ENCODE data around the gene LMF1.
A peak's percentile ranks its signal among the peaks of the same experiment; 100 is the strongest.

Gene LMF1

GRCh38 chr16:926715-927114 is 44.1 kb downstream of the LMF1 start:
- Histone ChIP-seq H3K27me3 (ENCODE audit: insufficient read depth, low read length) (no peaks in the 10 kb centered on the region), H3K9me3 (ENCODE audit: insufficient read depth, low read depth, low read length) (peaks cover 19% of the 10 kb centered on the region), H3K9ac (ENCODE audit: low read depth, low read length) (no peak overlapping the region), H3K27ac (ENCODE audit: low read depth, low read length) (no peak overlapping the region), H3K36me3 (ENCODE audit: insufficient read depth, low read length) (peaks cover 4% of the 10 kb centered on the region; the same call in 1 of the 2 replicates), H3K4me1 (ENCODE audit: insufficient read depth, low read length) (peaks cover 4% of the 10 kb centered on the region; the same call in 1 of the 2 replicates), H3K4me3 (ENCODE audit: low read length) (no peak overlapping the region)
- WGBS: 93% methylated on average over 8 of the region's 8 CpGs

DNA sequence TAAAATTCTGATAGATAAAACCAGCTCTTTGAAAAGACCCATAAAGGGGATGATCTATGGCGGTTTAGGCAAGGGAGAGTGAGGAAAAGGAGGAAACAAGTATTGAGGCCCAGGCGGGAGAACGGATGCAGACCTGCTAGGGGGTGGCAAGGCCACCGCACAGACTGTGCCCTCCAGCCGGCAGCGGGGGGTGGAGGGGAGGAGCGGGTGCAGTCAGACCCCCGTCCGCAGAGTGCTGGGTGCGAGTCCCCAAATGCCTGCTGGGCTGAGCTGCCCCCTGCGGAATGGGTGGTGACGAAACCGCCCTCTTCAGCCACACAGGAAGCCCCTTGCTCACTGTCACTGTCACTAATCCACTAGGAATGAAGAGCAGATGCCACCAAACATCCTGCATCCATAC is 46.0 kb downstream of the LMF1 start:
- peaks cover 3% of the 10 kb centered on the region; the same call in 1 of the 2 replicates for H3K4me1 ChIP-seq (ENCODE audit: insufficient read depth, low read length)
- peaks cover 4% of the 10 kb centered on the region; the same call in 1 of the 2 replicates for H3K36me3 ChIP-seq (ENCODE audit: insufficient read depth, low read length)
- H3K27me3 ChIP-seq (ENCODE audit: insufficient read depth, low read length): no peaks in the 10 kb centered on the region
- 93% methylated on average over 13 of the region's 13 CpGs for WGBS
- peaks cover 19% of the 10 kb centered on the region for H3K9me3 ChIP-seq (ENCODE audit: insufficient read depth, low read depth, low read length)
- no peak overlapping the region for H3K27ac ChIP-seq (ENCODE audit: low read depth, low read length)
- H3K4me3 ChIP-seq (ENCODE audit: low read length): no peak overlapping the region
- H3K9ac ChIP-seq (ENCODE audit: low read depth, low read length): no peak overlapping the region

DNA sequence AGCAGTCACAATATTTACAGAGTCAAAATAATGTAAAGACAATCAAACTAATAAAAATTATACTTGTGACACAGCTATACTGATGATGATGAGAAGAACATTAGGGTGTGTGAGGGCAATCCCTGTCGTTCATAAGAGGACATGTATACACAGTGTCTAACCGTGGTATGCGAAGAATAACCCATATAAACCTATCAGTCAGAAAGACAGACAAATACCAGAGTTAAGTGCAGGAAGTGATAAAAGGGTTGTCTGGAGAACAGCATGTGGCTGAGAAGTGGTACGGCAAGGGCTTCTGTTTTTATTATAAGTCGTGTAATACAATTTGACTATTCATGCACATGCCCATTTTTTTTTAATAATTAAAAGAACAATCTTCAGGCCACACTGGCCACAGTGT is 46.7 kb downstream of the LMF1 start:
- WGBS: 100% methylated on average over 2 of the region's 5 CpGs
- Histone ChIP-seq H3K27me3 (ENCODE audit: insufficient read depth, low read length) (no peaks in the 10 kb centered on the region), H3K9me3 (ENCODE audit: insufficient read depth, low read depth, low read length) (peaks cover 19% of the 10 kb centered on the region)

DNA sequence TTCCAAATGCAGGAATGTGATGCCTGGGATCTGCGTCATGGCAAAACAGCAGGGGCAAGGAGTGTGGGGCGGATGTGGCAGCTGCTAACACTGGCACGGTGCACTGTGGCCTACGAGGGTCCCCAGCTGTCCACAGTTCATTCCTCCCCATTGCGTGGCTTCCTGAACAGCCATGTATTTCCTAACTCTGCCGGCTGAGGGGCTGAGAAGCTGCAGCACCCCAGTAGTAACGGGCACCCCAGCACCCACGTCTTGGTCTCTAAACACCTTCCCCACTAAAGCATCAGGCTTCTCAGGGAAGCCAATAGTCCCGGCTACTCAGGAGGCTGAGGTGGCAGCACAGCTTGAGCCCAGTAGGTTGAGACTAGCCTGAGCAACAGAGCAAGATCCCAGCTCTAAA is 47.6 kb downstream of the LMF1 start:
- WGBS: 95% methylated on average over 9 of the region's 9 CpGs
- Histone ChIP-seq H3K36me3 (ENCODE audit: insufficient read depth, low read length) (peaks cover 4% of the 10 kb centered on the region; the same call in 1 of the 2 replicates), H3K4me3 (ENCODE audit: low read length) (no peak overlapping the region), H3K4me1 (ENCODE audit: insufficient read depth, low read length) (no peaks in the 10 kb centered on the region), H3K9ac (ENCODE audit: low read depth, low read length) (no peak overlapping the region), H3K9me3 (ENCODE audit: insufficient read depth, low read depth, low read length) (peaks cover 19% of the 10 kb centered on the region), H3K27ac (ENCODE audit: low read depth, low read length) (no peak overlapping the region), H3K27me3 (ENCODE audit: insufficient read depth, low read length) (no peaks in the 10 kb centered on the region)

More for the DNA sequence above, 46.7 kb downstream of the LMF1 start:
- Histone ChIP-seq H3K27ac (ENCODE audit: low read depth, low read length) (no peak overlapping the region), H3K9ac (ENCODE audit: low read depth, low read length) (no peak overlapping the region), H3K4me1 (ENCODE audit: insufficient read depth, low read length) (no peaks in the 10 kb centered on the region), H3K4me3 (ENCODE audit: low read length) (no peak overlapping the region), H3K36me3 (ENCODE audit: insufficient read depth, low read length) (peaks cover 4% of the 10 kb centered on the region; the same call in 1 of the 2 replicates)

DNA sequence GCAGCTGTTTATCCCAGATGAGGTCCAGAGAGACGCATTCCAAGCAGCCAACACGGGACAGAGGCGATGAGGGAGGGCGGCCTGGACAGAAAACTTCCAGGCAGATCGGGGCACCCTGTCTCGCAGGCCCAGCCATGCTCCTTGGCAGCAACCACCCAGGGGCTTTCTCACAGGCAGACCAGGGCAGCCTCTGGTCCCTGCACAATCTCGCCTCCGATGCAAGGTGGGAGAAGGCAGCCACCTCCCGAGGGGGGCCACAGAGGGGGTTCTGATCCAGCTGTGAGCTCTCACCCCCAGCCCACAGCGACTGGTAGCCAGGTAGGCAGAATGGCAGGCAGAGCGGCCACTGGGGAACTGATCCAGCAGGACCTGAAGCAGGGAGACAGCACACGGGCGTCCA is 48.7 kb downstream of the LMF1 start:
- no peak overlapping the region for H3K9ac ChIP-seq (ENCODE audit: low read depth, low read length)
- peaks cover 19% of the 10 kb centered on the region for H3K9me3 ChIP-seq (ENCODE audit: insufficient read depth, low read depth, low read length)
- no peaks in the 10 kb centered on the region for H3K27me3 ChIP-seq (ENCODE audit: insufficient read depth, low read length)
- peaks cover 4% of the 10 kb centered on the region; the same call in 1 of the 2 replicates for H3K36me3 ChIP-seq (ENCODE audit: insufficient read depth, low read length)
- H3K27ac ChIP-seq (ENCODE audit: low read depth, low read length): no peak overlapping the region
- 91% methylated on average over 13 of the region's 13 CpGs for WGBS
- H3K4me1 ChIP-seq (ENCODE audit: insufficient read depth, low read length): no peaks in the 10 kb centered on the region
- H3K4me3 ChIP-seq (ENCODE audit: low read length): no peak overlapping the region

GRCh38 chr16:921321-921905 is 49.4 kb downstream of the LMF1 start:
- no peak overlapping the region for H3K4me3 ChIP-seq (ENCODE audit: low read length)
- 90% methylated on average over 32 of the region's 32 CpGs for WGBS

GRCh38 chr16:920717-921116 is 50.1 kb downstream of the LMF1 start:
- Histone ChIP-seq H3K36me3 (ENCODE audit: insufficient read depth, low read length) (no peaks in the 10 kb centered on the region), H3K4me3 (ENCODE audit: low read length) (no peak overlapping the region), H3K4me1 (ENCODE audit: insufficient read depth, low read length) (no peaks in the 10 kb centered on the region), H3K27ac (ENCODE audit: low read depth, low read length) (no peak overlapping the region), H3K9me3 (ENCODE audit: insufficient read depth, low read depth, low read length) (peaks cover 7% of the 10 kb centered on the region; the same call in 1 of the 2 replicates), H3K9ac (ENCODE audit: low read depth, low read length) (no peak overlapping the region), H3K27me3 (ENCODE audit: insufficient read depth, low read length) (no peaks in the 10 kb centered on the region)
- WGBS: 89% methylated on average over 18 of the region's 18 CpGs

More at GRCh38 chr16:921321-921905, 49.4 kb downstream of the LMF1 start:
- Histone ChIP-seq H3K36me3 (ENCODE audit: insufficient read depth, low read length) (peaks cover 4% of the 10 kb centered on the region; the same call in 1 of the 2 replicates), H3K27ac (ENCODE audit: low read depth, low read length) (no peak overlapping the region), H3K9me3 (ENCODE audit: insufficient read depth, low read depth, low read length) (peaks cover 14% of the 10 kb centered on the region), H3K9ac (ENCODE audit: low read depth, low read length) (no peak overlapping the region), H3K27me3 (ENCODE audit: insufficient read depth, low read length) (no peaks in the 10 kb centered on the region), H3K4me1 (ENCODE audit: insufficient read depth, low read length) (no peaks in the 10 kb centered on the region)

GRCh38 chr16:920051-920681 is 50.6 kb downstream of the LMF1 start:
- Histone ChIP-seq H3K36me3 (ENCODE audit: insufficient read depth, low read length) (no peaks in the 10 kb centered on the region), H3K9ac (ENCODE audit: low read depth, low read length) (0 out of 2 replicates have a peak overlapping the region, but pooled peaks have one; percentile 20), H3K4me3 (ENCODE audit: low read length) (no peak overlapping the region), H3K27ac (ENCODE audit: low read depth, low read length) (no peak overlapping the region), H3K27me3 (ENCODE audit: insufficient read depth, low read length) (no peaks in the 10 kb centered on the region), H3K4me1 (ENCODE audit: insufficient read depth, low read length) (no peaks in the 10 kb centered on the region), H3K9me3 (ENCODE audit: insufficient read depth, low read depth, low read length) (0 out of 2 replicates have a peak, but pooled peaks cover 5% of the 10 kb centered on the region)
- WGBS: 92% methylated on average over 23 of the region's 23 CpGs

DNA sequence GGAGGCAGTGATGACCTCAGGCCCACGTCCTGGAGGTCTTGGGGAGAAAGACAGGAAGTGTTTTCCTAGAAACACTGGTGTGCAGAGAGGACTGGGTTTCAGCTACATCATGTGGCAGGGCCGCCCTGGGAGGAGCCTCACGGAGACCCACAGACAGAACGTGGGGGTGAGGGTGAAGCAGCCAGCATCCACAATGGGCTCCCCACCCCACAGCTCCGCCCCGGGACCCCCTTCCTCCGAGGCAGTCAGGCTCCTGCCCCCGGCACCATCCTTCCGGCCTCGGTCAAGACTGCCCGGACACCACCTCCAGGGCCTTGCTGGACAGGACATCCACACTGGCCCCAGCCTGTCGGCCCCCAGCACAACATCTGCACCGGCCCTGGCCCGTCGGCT is 51.1 kb downstream of the LMF1 start:
- Histone ChIP-seq H3K27me3 (ENCODE audit: insufficient read depth, low read length) (no peaks in the 10 kb centered on the region), H3K9ac (ENCODE audit: low read depth, low read length) (no peak overlapping the region), H3K9me3 (ENCODE audit: insufficient read depth, low read depth, low read length) (0 out of 2 replicates have a peak, but pooled peaks cover 5% of the 10 kb centered on the region), H3K36me3 (ENCODE audit: insufficient read depth, low read length) (no peaks in the 10 kb centered on the region), H3K27ac (ENCODE audit: low read depth, low read length) (no peak overlapping the region), H3K4me1 (ENCODE audit: insufficient read depth, low read length) (no peaks in the 10 kb centered on the region), H3K4me3 (ENCODE audit: low read length) (no peak overlapping the region)
- WGBS: 92% methylated on average over 15 of the region's 15 CpGs

- Histone ChIP-seq H3K4me3 (ENCODE audit: low read length) (no peak overlapping the region), H3K4me1 (ENCODE audit: insufficient read depth, low read length) (no peaks in the 10 kb centered on the region), H3K27ac (ENCODE audit: low read depth, low read length) (no peak overlapping the region), H3K27me3 (ENCODE audit: insufficient read depth, low read length) (no peaks in the 10 kb centered on the region), H3K9ac (ENCODE audit: low read depth, low read length) (no peak overlapping the region), H3K9me3 (ENCODE audit: insufficient read depth, low read depth, low read length) (0 out of 2 replicates have a peak, but pooled peaks cover 5% of the 10 kb centered on the region), H3K36me3 (ENCODE audit: insufficient read depth, low read length) (no peaks in the 10 kb centered on the region)
- 95% methylated on average over 47 of the region's 47 CpGs for WGBS
Observed at GRCh38 chr16:918741-919657, 51.8 kb downstream of the LMF1 start.

GRCh38 chr16:918068-918467 is 52.7 kb downstream of the LMF1 start:
- 93% methylated on average over 20 of the region's 20 CpGs for WGBS
- no peak overlapping the region for H3K27ac ChIP-seq (ENCODE audit: low read depth, low read length)
- no peaks in the 10 kb centered on the region for H3K36me3 ChIP-seq (ENCODE audit: insufficient read depth, low read length)
- H3K27me3 ChIP-seq (ENCODE audit: insufficient read depth, low read length): no peaks in the 10 kb centered on the region
- H3K9ac ChIP-seq (ENCODE audit: low read depth, low read length): no peak overlapping the region
- no peak overlapping the region for H3K4me3 ChIP-seq (ENCODE audit: low read length)
- 0 out of 2 replicates have a peak, but pooled peaks cover 5% of the 10 kb centered on the region for H3K9me3 ChIP-seq (ENCODE audit: insufficient read depth, low read depth, low read length)
- no peaks in the 10 kb centered on the region for H3K4me1 ChIP-seq (ENCODE audit: insufficient read depth, low read length)

All from HUES64 (cell line).